Stomach (tissue), 9 donors: ENCODE results near the gene FPR1. TPM values are rescaled to one million over a fixed set of nuclear protein-coding genes. Genes with fewer than 3 reads are reported as not detected.

Experiments used
- DNase-seq, 2 donors: peaks; one replicate each; pipeline versions ENCODE4 v3.0.0 to v3.0.0-alpha.2; 2013 to 2019
- H3K27ac ChIP-seq, 5 donors: fragments of 200-600 bp in 4 of 5; sonication (generic) in 4 of 5; one replicate each; pipeline ENCODE4 v1.5.1; 2013 to 2019; ENCODE audit warnings: mild to moderate bottlenecking in 1 of 5, moderate library complexity in 1 of 5
- H3K27me3 ChIP-seq, 3 donors: fragments of 200-600 bp; sonication (generic); one replicate each; pipeline ENCODE4 v1.5.1; 2017 to 2019; ENCODE audit warnings: mixed run types in 1 of 3
- H3K36me3 ChIP-seq, 4 donors: fragments of 200-600 bp; sonication (generic); 1 replicate in 3 of 4; 2 replicates in 1 of 4; pipeline ENCODE4 v1.5.1; 2016 to 2019
- H3K4me1 ChIP-seq, 4 donors: fragments of 200-600 bp; sonication (generic); one replicate each; pipeline ENCODE4 v1.5.1; 2016 to 2019
- H3K4me3 ChIP-seq, 4 donors: fragments of 200-600 bp; sonication (generic) in 3 of 4; one replicate each; pipeline ENCODE4 v1.5.1; 2016 to 2019; ENCODE audit warnings: mild to moderate bottlenecking in 1 of 4
- H3K9me3 ChIP-seq, 4 donors: fragments of 200-600 bp; sonication (generic); one replicate each; pipeline ENCODE4 v1.5.1; 2016 to 2019
- EP300 ChIP-seq: sonication (generic); formaldehyde crosslinking; IDR thresholded peaks from one replicate; pipeline ENCODE4 v1.6.1; 2017; ENCODE audit warnings: antibody characterized with exemption
- POLR2A ChIP-seq, 4 donors: fragments of 450-650 bp; IDR thresholded peaks; one replicate each; pipeline ENCODE4 v1.6.1; 2016; ENCODE audit warnings: antibody characterized with exemption in 4 of 4, control low read depth in 2 of 4, mild to moderate bottlenecking in 1 of 4, moderate library complexity in 1 of 4
- POLR2AphosphoS5 ChIP-seq, 3 donors: sonication (generic); formaldehyde crosslinking; IDR thresholded peaks; one replicate each; pipeline ENCODE4 v1.6.1; 2016; ENCODE audit warnings: antibody characterized with exemption in 3 of 3
- WGBS, 5 donors: extraction: QIAGEN DNeasy Blood & Tissue Kit in 3 of 5; methylation state at CpG; one replicate each; pipeline versions ENCODE4 v1.1.5 to v1.1.7; 2013 to 2018; 5-methylcytosine and 5-hydroxymethylcytosine counted together
- intact Hi-C: fragments of 100-400 bp; cut with DNase I; formaldehyde crosslinking; loops from one replicate; pipeline ENCODE4 v1.15.1; 2023; ENCODE audit warnings: low total_unique reads
- polyA plus RNA-seq, 3 donors: library from polyadenylated mRNA; stranded (reverse); fragments of 200-250 nt; gene quantifications; one replicate each; pipeline ENCODE4 v1.2.3, GENCODE V29; 2013
- total RNA-seq, 5 donors: library from RNA; depleted of rRNA; stranded (reverse); fragments of >200 nt; gene quantifications; one replicate each; pipeline versions ENCODE4 v1.1.0 to v1.2.3, GENCODE V29; 2014 to 2016
- TF ChIP-seq, protein P1 (sequence below), 7 experiments: fragments of 450-650 bp in 4 of 7; fragments of 200-600 bp in 3 of 7; sonication (generic) in 3 of 7; IDR thresholded peaks; one replicate each; pipeline ENCODE4 v1.5.1; 2016 to 2019; ENCODE audit warnings: antibody characterized with exemption in 7 of 7, control low read depth in 2 of 7, mild to moderate bottlenecking in 1 of 7
- donor health status: healthy with polysubstance abuse.
- donor health status: Bipolar disorder and iron deficiency.
- donor health status: healthy.

Gene FPR1
- total and polyA plus RNA-seq, 8 donors = 1.7 to 10.5 (median 7.5) TPM; not detected in 1

DNA sequence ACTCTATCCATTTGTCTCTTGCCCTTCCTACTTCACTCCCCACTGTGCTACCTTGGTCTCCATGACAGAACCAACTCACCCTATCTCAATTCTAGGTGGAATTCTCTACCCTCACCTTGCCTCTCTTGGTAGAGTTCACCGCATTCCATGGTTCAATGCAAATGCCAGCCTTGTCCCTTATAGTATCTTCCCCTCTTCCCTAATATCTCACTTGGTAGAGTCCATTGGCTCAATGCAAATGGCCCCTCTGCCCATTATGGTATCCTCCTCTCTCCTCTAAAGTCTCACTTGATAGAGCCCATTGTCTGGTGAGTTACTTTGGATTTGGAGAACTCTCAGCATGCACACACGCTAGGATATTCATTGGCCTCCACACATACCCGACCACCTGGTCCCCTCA lies 35.8 kb downstream of the FPR1 start:
- intact Hi-C loops = no loop called here
- Histone ChIP-seq H3K4me1 (peaks cover 0 to 11% (median 8%) of the 10 kb centered on the region in 4 donors), H3K9me3 (no peaks in the 10 kb centered on the region), H3K27me3 (peaks cover 13 to 52% (median 26%) of the 10 kb centered on the region in 3 donors), H3K27ac (no peak overlapping the region), H3K36me3 (no peaks in the 10 kb centered on the region), H3K4me3 (no peak overlapping the region)
- no peak for DNase-seq
- no peak for TF ChIP-seq EP300
- TF ChIP-seq POLR2A (IDR thresholded peaks at IDR 0.05) = no peak
- no peak for TF ChIP-seq POLR2AphosphoS5 (IDR thresholded peaks at IDR 0.05)
- TF ChIP-seq, protein P1, sequence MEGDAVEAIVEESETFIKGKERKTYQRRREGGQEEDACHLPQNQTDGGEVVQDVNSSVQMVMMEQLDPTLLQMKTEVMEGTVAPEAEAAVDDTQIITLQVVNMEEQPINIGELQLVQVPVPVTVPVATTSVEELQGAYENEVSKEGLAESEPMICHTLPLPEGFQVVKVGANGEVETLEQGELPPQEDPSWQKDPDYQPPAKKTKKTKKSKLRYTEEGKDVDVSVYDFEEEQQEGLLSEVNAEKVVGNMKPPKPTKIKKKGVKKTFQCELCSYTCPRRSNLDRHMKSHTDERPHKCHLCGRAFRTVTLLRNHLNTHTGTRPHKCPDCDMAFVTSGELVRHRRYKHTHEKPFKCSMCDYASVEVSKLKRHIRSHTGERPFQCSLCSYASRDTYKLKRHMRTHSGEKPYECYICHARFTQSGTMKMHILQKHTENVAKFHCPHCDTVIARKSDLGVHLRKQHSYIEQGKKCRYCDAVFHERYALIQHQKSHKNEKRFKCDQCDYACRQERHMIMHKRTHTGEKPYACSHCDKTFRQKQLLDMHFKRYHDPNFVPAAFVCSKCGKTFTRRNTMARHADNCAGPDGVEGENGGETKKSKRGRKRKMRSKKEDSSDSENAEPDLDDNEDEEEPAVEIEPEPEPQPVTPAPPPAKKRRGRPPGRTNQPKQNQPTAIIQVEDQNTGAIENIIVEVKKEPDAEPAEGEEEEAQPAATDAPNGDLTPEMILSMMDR (IDR thresholded peaks at IDR 0.05) = no peak
- WGBS, 5 donors = 75 to 86% (median 81%) methylated on average over 3 of the region's 3 CpGs

GRCh38 chr19:51714848-51715247 lies 36.8 kb downstream of the FPR1 start:
- Histone ChIP-seq H3K36me3 (no peaks in the 10 kb centered on the region), H3K4me1 (peaks cover 0 to 10% (median 8%) of the 10 kb centered on the region in 4 donors), H3K27me3 (peaks cover 8 to 42% (median 15%) of the 10 kb centered on the region in 3 donors), H3K9me3 (no peaks in the 10 kb centered on the region), H3K4me3 (no peak overlapping the region), H3K27ac (no peak overlapping the region)
- DNase-seq = no peak
- intact Hi-C loops = no loop called here
- no peak for TF ChIP-seq EP300
- WGBS, 5 donors = 62 to 80% (median 70%) methylated on average over 3 of the region's 3 CpGs

GRCh38 chr19:51713319-51714285 lies 38.1 kb downstream of the FPR1 start:
- DNase-seq = no peak
- H3K4me3 ChIP-seq = no peak overlapping the region
- 88 to 94% (median 93%) methylated on average over 38 to 74 of the region's 74 CpGs for WGBS, 5 donors
- no peak for TF ChIP-seq EP300
- H3K4me1 ChIP-seq = no peaks in the 10 kb centered on the region
- intact Hi-C loops = no loop called here
- H3K27me3 ChIP-seq = peaks cover 0 to 29% (median 3%) of the 10 kb centered on the region in 3 donors
- no peak overlapping the region for H3K27ac ChIP-seq
- no peaks in the 10 kb centered on the region for H3K36me3 ChIP-seq
- no peaks in the 10 kb centered on the region for H3K9me3 ChIP-seq

DNA sequence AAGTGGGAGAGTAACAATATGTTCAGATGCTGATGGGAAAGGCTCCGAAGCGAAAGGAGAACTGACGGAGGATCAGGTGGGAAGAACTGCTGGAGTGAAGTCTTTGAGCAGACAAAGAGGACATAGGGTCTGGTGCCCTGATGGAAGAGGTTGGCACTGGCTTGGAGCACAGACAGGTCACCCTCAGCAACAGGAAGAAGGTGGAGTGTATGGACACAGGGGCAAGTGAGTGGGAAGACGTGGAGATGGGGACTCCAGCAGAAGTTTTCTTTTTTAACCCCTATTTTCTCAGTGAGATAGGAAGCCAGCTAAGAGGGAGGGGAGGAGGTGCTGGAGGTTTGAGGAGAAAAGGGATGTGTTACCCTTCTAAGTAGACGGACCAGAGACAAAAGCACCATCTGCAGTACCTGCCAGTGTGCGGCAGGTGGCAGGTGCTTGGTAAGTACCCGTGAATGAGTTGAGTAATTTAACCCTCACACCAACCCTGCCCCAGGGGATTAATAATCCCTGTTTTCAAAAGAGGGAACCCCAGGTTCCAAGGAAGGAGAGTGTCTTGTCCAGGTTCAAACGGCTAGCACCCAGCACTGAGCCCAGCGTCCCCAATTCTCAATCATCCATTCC lies 39.1 kb downstream of the FPR1 start:
- WGBS, 5 donors = 37 to 44% (median 40%) methylated on average over 9 of the region's 9 CpGs
- no peaks in the 10 kb centered on the region for H3K9me3 ChIP-seq
- peaks cover 0 to 19% (median 0%) of the 10 kb centered on the region in 3 donors for H3K27me3 ChIP-seq
- no peaks in the 10 kb centered on the region for H3K4me1 ChIP-seq
- peaks cover 0 to 3% (median 0%) of the 10 kb centered on the region in 4 donors for H3K36me3 ChIP-seq
- TF ChIP-seq EP300 = no peak
- TF ChIP-seq, protein P1 (IDR thresholded peaks at IDR 0.05) = peak in 2 of 7 experiments; percentile 21 to 39
- DNase-seq = peak in 1 of 2 donors; percentile 60
- H3K4me3 ChIP-seq = no peak overlapping the region
- intact Hi-C loops = no loop called here
- no peak overlapping the region for H3K27ac ChIP-seq

DNA sequence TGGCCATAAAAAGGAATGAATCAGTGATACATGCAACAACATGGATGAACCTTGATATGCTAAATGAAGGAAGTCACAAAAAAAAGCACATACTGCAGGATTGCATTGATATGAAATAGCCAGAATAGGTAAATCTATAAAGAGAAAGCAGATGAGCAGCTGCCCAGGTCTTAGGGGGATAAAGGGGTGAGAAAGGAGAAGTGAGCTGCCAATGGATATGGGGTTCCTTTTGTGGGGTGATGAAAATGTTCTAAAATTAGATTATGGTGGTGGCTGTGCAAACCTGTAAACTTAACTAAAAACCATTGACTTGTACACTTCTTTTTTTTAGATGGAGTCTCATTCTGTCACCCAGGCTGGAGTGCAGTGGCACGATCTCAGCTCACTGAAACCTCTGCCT lies 40.0 kb downstream of the FPR1 start:
- peaks cover 0 to 12% (median 0%) of the 10 kb centered on the region in 3 donors for H3K27me3 ChIP-seq
- no peak for DNase-seq
- no peaks in the 10 kb centered on the region for H3K4me1 ChIP-seq
- intact Hi-C loops = no loop called here
- no peak overlapping the region for H3K27ac ChIP-seq
- no peak overlapping the region for H3K4me3 ChIP-seq
- no peaks in the 10 kb centered on the region for H3K9me3 ChIP-seq
- WGBS, 5 donors = 56 to 95% (median 81%) methylated on average over 1 of the region's 1 CpG
- no peak for TF ChIP-seq POLR2A (IDR thresholded peaks at IDR 0.05)
- H3K36me3 ChIP-seq = peaks cover 0 to 11% (median 8%) of the 10 kb centered on the region in 4 donors
